Measurements from ENCODE around the gene ZNF219. TPM values are rescaled to one million over a fixed set of nuclear protein-coding genes. Genes with fewer than 3 reads are reported as not detected.

The ZNF219 gene
- total RNA-seq, 1 experiment from 2014 or later = 16.6 TPM

- TF ChIP-seq REST (IDR thresholded peaks at IDR 0.05; ENCODE audit: low read depth) (no peak), ATF3 (IDR thresholded peaks at IDR 0.05) (no peak), FOSL1 (IDR thresholded peaks at IDR 0.05; ENCODE audit: low read depth) (no peak), CEBPB (IDR thresholded peaks at IDR 0.05; ENCODE audit: low read depth) (no peak), RAD21 (IDR thresholded peaks at IDR 0.05; ENCODE audit: low read depth) (no peak), ZFX (IDR thresholded peaks at IDR 0.05) (no peak), SRF (IDR thresholded peaks at IDR 0.05; ENCODE audit: low read depth) (no peak), EGR1 (IDR thresholded peaks at IDR 0.05; ENCODE audit: low read depth) (no peak), TCF7L2 (IDR thresholded peaks at IDR 0.05; ENCODE audit: borderline replicate concordance, extremely low read depth, insufficient read depth, insufficient read length) (no peak), POLR2A (IDR thresholded peaks at IDR 0.05; ENCODE audit: borderline replicate concordance, extremely low read depth, insufficient read depth, insufficient read length) (no peak)
These were observed 16.8 kb downstream of the ZNF219 start (continued) for GRCh38 chr14:21081521-21082142.

- peaks cover 3 to 14% of the 10 kb centered on the region in 2 experiments; a peak in 3 of 4 replicates for H3K4me1 ChIP-seq (ENCODE audit: control insufficient read depth in 1 of 2, insufficient read depth in 2 of 2, low read length in 2 of 2)
- no peak overlapping the region for H3K9ac ChIP-seq (ENCODE audit: low read length)
- H3K27me3 ChIP-seq (ENCODE audit: insufficient read depth, low read length) = no peaks in the 10 kb centered on the region
- TF ChIP-seq SRF (IDR thresholded peaks at IDR 0.05; ENCODE audit: low read depth) (no peak), ELF1 (IDR thresholded peaks at IDR 0.05; ENCODE audit: borderline replicate concordance, low read depth) (no peak), FOSL1 (IDR thresholded peaks at IDR 0.05; ENCODE audit: low read depth) (no peak)
- no peak overlapping the region for H3K27ac ChIP-seq (ENCODE audit: low read depth, low read length)
- RAD21 ChIA-PET (ENCODE audit: low non-redundant PET in 1 of 2, low total read pairs in 2 of 2, uncharacterized antibody in 2 of 2, unreplicated experiment in 2 of 2) = no interaction called here
- H3K9me2 ChIP-seq (ENCODE audit: insufficient read depth) = no peaks in the 10 kb centered on the region
- intact Hi-C loops (cut with micrococcal nuclease) = no loop called here
- H3K9me3 ChIP-seq (ENCODE audit: control insufficient read depth in 1 of 2, insufficient read depth in 1 of 2, low read depth in 1 of 2, low read length in 2 of 2) = no peaks in the 10 kb centered on the region
- ATAC-seq (no peak), DNase-seq (ENCODE audit: low read depth, low spot score) (no peak)
- no peaks in the 10 kb centered on the region for H4K20me1 ChIP-seq (ENCODE audit: insufficient read depth)
- H3K79me2 ChIP-seq (ENCODE audit: insufficient read depth, low read length) = no peaks in the 10 kb centered on the region
- CTCF ChIA-PET = no interaction called here
- no TSS peak for BruUV-seq (replicated peaks)
- POLR2A ChIA-PET = no interaction called here
- H2AFZ ChIP-seq (ENCODE audit: low read depth, low read length, poor library complexity, severe bottlenecking) = no peak overlapping the region
- no peak overlapping the region for H3K4me2 ChIP-seq (ENCODE audit: low read length)
- H3K4me3 ChIP-seq (replicated peaks in 1 of 2; ENCODE audit: low read depth in 1 of 2, low read length in 2 of 2) = no peak overlapping the region
- no peaks in the 10 kb centered on the region; a peak in 1 of 4 replicates for H3K36me3 ChIP-seq (ENCODE audit: control insufficient read depth in 1 of 2, insufficient read depth in 2 of 2, low read length in 2 of 2)
These were observed 19.7 kb downstream of the ZNF219 start for GRCh38 chr14:21078726-21079125.

Data from HCT116 (cell line).